GM18858 (cell line): ENCODE data around the gene APMAP.
"Not testable (repeated sequence)": the region's sequence is repeated elsewhere in the genome, so short reads cannot be mapped to it uniquely, and the experiment has no call there.

Experiments
- ATAC-seq: cut with Tn5 transposase; IDR thresholded peaks from one replicate; pipeline ENCODE4 v1.9.1; 2021; ENCODE audit not compliant: unreplicated experiment

APMAP gene

DNA sequence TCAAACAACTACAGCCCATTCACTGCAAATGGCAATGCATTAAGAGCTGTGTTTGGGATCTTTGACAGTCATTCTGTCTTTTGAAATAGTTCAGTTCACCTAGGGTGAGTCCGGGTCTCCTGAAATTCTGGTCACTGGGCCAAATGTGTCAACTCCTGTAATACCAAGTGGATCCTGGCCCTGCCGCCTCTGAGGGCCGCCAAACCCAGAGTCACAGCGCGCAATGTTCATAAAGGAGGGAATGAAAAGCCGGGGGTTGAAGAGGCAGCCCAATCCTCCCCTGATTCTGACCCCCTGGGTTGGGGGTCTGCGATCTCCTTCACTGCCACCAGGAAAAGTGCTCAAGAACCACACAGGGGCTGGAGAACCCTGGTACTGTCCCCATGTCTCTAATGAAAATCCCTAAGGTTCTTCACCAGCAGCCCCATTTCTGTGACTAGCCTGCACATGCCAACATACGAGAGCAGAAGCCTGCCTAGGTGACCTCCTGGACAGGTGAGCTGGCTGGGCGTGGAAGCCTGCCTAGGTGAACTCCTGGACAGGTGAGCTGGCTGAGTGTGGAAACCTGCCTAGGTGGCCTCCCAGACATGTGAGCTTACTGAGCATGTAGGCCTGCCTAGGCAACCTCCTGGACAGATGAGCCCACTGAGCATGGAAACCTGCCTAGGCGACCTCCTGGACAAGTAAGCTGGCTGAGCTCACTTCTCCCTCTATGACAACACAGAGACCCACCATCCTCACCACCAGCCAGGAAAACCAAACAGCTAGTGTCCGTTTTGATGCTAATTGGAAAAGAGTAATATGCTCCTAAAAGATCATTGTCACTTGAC lies 16.1 kb upstream of the APMAP start:
- no peak for ATAC-seq

DNA sequence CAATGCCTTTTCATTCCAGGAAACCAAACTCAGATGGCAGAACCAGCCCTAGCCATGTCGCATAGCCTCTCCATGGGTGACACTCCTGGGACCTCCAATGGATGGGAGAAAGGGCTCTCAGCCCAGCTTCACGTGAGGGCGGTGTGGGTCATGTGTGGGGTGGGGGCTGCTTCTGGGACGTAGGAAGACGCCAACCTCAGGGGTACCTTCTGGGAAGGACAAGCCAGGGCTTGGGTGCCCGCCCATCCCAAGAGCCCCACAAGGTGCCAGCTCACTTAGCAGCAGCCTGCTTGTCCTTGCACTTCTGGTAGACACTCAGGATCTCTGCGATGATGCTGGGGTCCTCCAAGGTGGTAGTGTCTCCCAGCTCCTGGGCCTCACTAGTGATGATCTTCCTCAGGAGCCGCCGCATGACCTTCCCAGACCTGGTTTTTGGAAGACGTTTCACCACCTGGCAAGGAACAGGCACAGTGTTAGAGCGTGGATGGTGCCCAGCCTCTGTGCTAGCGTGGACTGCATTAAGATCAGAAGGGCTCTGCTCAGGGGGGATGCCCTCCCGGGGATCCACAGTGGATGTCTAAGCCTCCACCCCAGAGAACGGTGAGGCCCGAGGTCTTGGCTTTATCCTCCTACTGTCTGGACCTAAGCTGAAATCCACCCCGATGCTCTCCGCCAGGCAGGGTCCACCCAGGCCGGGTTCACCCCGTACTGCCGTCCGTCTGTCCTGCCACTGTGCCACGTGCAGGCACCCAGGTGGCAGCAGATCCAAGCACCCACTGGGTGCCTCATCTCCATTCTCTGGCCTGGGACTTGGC lies 15.1 kb upstream of the APMAP start:
- ATAC-seq: no peak

DNA sequence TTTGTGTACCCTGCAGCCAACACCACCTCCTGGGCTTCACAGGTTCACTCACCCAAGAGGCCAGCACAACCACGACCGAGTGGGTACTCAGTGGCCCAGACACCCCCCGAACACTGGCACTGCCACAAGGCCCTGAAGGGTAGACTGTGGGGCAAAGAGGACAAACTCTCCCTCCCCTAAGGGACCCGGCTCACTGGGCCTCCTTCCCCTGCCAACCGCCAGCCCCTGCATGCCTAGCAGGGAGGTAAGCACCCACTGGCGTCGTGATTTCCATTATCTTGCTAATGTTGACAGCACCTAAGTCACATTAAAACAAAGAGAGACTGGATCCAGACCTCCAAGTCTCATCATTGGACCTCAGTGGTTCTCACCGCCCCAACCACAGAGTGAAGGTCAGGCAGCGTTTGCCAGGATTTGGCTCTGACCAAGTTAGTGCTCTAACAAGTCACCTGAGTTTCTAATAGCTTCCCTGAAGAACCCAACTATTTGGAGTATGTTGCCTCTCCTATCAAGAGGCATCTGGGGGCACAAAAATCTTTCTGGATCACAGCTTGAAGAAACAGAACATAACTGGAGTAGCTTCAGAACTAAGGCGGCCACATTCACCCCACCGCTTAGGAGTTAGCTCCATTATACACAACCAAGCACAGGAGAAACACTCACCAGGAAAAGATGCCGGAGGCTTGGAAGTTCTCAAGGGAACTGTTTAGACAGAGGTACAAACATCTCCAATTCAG lies 14.0 kb upstream of the APMAP start:
- ATAC-seq: no peak

DNA sequence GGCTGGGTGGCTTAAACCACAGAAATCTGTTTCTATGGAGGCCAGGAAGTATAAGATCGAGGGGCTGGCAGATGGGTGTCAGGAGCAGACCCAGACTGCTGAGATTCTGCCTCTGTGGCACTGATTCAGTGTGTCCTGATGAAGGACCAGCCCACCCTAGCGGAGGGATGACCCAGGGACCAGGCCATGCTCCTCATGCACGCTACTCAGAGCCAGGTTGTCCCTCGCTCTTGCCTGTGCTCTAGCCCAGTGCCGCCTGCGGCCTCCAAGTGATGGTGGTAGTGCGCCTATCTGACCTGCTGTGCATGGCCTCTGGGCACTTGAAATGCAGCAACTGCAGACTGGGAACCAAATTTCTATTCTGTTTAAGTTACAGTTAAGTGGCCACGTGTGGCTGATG lies 13.1 kb upstream of the APMAP start:
- no peak for ATAC-seq

DNA sequence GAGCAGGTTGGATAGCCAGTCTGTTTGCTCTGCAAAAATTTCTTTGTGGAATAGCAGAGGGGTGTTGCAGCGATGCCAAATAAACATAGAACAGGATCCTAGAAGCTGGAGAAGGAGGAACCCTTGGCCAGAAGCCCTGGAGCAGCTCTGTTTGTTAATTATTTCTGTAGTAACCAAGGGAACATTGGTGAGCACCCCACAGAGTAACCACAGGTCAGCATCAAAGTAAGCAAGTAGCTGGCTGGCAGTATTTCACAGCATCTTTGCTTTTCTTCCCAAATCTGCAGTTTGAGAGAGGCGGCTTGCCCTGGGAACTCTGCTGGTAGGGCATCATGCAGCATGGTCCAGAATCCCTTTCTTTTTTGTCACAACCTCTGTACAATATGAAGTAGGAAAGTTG lies 12.7 kb upstream of the APMAP start:
- ATAC-seq: no peak

DNA sequence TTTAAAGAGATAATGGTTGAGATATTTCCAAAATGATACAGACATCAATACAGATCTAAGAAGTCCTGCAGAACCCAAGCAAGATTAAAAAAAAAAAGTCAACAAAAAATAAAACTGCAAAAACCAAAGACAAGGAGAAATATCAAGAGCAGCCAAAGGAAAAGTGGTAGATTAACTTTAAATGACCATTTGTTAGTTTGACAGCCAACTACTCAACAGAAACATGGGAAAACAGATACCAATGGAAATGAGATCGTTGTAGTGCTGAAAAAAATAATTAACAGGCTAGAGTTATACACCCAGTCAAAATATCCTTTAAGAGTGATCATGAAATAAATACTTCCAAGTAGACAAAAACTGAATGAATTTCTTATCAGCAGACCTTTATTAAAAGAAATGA lies 10.5 kb upstream of the APMAP start:
- ATAC-seq: no peak

DNA sequence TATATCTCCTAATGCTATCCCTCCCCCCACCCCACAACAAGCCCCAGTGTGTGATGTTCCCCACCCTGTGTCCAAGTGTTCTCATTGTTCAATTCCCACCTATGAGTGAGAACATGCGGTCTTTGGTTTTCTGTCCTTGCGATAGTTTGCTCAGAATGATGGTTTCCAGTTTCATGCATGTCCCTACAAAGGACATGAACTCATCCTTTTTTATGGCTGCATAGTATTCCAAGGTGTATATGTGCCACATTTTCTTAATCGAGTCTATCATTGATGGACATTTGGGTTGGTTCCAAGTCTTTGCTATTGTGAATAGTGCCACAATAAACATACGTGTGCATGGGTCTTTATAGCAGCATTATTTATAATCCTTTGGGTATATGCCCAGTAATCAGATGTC lies 8.8 kb upstream of the APMAP start:
- not testable (repeated sequence) for ATAC-seq

DNA sequence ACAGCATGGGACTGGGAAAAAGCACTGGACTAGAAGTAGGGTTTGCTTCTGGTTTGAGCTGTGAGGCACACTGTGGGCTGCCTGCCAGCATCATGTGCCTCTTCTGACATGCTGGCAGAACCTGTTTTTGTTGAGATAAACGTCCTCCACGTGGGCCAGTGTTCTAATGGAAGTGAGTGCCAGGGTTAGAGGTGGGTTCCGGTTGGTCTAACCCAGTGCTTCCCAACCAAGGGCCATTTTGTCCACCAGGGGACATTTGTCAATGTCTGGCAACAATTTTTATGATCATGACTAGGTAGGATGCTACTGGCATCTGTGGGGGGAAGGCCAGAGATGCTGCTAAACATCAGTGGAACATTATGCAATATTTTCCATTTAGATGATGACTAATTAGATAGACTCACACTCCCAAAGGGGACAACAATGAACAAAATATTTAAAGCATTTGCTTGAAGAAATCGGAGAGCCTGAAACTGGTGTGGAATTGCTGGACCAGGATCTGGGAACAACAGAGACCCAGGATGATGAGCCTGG lies 7.8 kb upstream of the APMAP start:
- no peak for ATAC-seq

DNA sequence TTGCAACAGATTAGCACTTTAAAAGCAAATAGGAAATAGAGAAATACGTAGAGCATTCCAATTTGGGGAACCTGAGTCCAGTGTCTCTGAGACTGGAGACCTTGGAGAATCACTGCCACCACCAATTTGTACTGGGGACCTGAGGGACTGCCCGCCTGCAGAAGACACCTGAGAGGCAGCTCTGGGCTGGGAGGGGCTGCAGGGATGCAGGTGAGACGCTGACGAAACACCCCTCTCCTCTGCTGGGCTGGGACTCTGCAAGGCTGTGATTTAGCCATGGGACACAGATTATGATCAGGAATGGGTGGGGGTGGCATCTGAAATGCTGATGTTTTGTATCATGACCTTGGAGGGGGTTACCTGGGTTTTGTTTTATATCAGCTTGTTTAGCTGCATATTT lies 7.0 kb upstream of the APMAP start:
- ATAC-seq: no peak

DNA sequence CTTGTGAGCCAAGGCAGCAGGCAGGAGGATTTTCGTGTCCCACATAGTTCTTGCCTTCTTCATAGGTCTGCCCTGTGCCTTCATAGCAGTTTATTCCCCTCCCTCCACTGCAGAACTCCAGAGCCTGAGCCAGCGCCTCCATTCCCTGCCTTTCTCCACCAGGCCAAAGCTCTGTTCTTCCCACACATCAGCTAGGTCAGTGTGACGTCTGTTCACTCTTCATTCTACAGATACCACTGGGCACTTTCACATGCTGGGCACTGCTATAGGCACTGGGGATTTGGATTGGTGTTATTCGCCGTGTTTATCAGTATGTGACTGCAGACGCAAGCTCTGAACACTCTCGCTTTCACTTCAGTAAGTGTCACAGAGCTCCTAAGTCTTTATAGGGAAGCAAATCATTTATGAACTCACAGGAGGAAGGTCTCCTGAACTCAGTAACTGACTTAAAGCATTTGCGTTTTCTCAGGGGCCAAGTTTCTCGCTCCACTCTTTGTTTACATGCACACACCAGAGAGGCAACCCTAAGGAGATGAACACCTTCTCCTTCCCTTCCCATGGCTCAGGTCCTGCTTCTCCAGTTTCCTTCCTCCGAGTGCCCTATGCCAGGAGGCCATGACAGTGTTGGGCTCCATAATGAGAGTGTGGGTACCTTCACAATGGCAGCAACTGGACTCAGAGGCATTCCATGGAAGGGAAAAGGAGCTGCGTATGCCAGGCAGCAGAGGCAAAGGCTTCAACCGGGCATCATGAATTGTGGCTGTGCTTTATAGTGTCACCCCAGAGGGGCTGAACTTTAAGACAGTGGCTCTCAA lies 6.3 kb upstream of the APMAP start:
- ATAC-seq: no peak

DNA sequence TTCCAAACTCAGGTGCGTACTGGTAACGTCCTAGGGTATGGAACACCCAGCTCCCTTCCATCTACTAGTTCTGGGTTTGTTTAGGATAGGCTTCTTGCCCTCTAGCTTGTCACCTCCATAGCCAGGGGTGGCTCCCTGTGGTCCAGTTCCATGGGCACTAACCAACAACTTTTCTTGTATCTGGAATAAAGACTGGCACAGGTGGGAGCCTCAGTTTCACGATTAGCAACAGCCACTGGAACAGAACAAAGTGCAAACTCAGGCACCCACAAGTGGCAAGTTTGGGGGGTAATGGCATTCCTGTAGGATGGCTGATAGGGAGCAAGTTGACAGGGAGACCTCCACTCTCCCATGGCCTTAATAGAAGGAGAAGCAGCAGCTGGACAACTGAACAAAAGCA lies 5.6 kb upstream of the APMAP start:
- ATAC-seq: no peak

DNA sequence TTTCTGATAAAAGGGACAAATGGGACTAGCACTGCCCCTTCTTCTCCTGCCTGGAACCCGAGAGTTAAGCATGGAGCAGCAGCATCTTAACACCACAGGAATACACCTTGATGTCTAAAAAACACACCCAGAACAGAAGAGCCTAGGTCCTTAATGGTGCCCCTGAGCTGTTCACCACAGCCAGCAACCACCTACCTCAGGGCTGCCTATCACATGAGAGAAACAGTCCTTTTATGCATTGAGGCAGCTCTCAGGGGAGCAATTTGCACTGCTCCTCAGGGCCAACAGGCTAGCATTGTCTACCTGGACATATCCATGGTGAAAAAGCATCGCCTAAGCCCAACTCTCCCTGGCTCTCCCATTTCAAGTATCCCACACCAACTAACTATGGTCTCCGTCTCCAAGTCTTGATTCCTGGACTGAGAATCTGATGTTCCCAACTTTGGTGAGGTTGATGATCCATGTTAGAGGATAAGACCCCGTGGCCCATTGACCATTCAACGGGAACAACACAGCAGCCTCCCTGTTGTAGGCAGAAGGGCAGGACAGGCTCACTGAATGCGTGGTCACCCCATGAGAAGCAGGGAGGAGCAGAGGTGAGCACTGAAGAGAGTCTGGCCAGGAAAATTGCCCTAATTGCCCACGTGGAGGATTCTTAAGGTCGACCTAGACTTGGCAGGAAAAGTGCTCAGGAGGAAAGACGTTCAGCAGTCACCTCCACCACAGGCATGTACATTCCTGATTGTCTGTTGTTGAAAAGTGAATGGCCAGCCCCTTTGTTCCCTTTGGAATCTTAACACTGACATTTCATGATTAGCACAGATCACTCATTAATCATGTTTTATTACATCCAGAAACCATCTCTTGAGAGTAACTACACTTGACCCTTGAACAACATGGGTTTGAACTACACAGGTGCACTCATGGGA lies 4.2 kb upstream of the APMAP start:
- no peak for ATAC-seq

DNA sequence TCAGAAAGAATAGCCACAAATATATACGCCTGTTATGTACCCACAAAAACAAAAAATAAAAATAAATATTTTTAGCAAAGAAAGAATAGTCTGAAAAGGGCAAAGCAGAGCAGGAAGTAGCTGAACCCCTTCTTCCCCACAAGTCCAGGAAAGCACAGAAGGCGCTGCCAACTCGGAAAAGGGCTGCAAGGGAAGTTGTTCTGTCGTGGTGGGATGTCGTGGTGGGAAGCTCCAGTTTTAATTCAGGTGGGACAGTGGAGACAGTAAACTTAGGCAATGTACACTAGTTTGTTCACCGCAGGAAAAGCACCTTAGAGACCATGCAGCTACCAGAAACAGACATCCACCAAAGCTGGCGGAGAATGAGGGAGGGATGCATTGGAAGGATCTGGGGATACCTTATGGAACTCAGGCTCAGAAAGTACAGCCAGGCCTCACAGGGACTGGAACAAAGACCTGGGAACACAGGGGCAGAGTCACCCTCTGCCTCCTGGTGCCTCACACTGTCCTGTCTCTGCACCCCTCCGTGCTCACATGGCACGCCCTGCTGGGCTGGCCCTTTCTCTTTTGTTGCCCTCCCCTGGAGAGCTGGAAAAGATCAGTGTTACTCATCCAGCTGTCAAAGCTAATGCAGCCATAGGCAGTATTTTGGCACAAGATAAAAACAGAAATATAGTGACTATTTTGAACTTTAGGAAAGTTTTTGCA lies 3.3 kb upstream of the APMAP start:
- ATAC-seq: no peak

DNA sequence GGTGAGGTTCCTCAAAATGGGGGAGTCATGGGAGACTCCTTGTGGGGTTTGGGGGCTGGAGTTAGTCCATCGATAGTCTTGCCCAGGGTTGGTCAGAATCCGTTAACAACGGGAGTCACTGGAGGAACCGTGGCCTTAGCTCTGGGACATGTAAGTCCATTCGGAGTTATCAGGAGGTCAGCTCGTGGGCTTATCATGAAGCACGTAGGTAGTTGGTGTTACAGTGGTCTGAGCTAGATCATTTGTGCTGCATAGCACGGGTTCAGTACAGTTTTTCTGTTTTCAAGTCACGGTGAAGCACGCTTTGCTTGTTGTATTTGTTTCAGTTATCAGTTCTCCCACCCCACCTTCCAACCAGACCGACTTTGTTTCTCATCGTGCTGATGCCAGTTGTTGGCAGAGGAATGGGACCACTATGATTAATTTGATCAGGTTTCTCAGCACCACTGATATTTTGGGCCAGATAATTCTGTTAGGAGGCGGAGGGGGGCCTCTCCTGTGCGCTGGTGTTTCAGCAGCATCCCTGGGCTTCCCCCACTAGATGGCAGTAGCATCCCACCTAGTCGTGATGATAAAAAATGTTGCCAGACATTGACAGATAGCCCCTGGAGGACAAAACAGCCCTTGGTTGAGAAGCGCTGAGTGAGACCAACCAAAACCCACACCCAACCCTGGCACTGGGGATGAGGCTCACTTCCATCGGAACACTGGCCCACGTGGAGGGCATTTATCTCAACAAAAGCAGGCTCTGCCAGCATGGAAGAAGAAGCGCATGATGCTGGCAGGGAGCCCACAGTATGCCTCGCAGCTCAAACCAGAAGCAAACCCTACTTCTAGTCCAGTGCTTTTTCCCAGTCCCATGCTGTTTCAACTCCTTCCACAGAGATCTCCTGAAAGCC lies 2.2 kb upstream of the APMAP start:
- no peak for ATAC-seq

DNA sequence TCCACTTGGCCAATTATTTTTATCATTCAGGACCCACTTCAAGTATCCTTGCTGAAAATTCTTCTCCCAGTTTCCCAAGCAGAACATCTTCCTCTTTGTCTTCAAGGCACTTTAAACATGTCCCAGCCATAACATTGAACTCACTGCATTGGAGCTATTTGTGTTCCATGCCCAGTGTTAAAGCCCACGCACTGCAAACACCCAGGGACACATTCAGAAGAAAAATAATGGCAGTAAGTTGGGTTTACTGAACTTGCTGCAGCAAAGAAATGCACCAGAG lies 1.6 kb upstream of the APMAP start:
- ATAC-seq: no peak

DNA sequence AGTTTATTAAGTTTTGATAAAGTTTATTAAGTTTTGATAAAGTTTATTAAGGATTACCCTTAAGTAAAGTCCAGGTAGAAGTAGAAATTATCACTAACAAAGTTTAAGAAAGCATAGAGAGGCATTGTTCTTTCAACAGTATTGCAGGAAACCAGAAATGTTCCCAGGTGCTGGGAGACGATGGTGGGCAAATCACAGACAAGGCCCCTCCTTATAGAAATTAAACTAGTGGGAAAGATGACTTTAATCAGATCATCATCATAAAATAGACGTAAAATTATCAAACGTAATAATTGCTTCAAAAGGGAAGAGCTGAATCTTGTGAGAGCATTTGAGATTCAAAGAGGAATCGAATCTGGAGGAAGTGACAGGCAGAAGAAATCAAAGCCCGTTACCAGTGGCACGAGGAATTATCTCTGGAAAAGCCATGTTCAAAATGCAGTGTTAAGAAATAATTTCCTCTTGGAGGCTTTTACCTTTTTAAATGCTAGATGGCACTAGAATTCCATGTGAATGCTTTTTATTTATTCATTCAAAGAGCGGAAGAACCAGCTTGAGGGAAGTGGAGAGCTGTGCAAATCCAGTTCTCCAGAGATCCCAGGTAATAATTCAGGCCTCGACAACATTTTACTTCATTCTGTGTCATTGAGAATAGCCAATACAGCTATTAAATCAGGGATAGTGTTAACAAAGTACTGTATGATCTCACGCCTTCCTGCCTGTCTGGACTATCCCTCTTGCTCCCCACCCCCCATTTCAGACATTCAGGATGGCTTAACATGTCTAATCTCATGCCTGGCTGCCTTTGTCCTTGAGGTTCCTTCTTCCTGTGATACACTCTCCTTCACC lies 1.0 kb upstream of the APMAP start:
- no peak for ATAC-seq

DNA sequence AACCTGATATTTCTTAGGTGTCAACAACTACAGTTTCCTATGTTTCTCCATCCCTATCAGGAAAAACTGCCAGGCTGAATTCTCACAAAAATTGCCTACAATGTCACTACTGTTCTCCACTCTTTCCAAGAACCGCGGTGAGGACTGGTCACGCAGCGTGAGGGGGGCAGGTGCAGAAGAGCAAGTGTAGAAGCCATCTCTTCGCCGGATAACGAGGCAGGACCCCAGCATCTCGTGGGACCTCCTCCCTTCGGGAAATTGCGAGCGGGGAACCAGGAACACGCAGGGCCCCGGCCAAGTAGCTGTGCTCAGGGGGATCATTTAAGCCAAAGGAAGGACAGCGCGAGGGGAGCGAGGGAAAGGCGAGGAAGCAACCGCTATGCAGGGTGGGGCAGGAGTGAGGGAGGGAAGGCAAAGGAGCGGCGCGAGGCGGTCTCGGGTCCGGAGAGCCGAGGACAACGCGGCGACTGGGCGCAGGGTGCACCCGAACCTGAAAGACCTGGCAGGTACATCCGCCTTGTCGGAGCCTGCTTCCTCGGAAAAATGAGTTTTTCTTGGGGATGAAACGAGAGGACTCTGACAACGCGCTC lies 559 bp downstream of the APMAP start:
- peak; percentile 7 for ATAC-seq
